Suprapubic skin (tissue), 4 donors: Measurements from ENCODE around the gene WDR27. TPM values are rescaled to one million over a fixed set of nuclear protein-coding genes. Genes with fewer than 3 reads are reported as not detected.

Source experiments
- DNase-seq, 2 donors: peaks; one replicate each; pipeline ENCODE4 v3.0.0-alpha.2; 2019; ENCODE audit warnings: low spot score in 2 of 2
- H3K27ac ChIP-seq: fragments of 200-600 bp; sonication (generic); one replicate; pipeline ENCODE4 v1.5.1; 2019
- H3K27me3 ChIP-seq: fragments of 200-600 bp; sonication (generic); one replicate; pipeline ENCODE4 v1.5.1; 2019
- H3K36me3 ChIP-seq: fragments of 200-600 bp; sonication (generic); one replicate; pipeline ENCODE4 v1.5.1; 2019
- H3K4me1 ChIP-seq: fragments of 200-600 bp; sonication (generic); one replicate; pipeline ENCODE4 v1.5.1; 2019
- H3K4me3 ChIP-seq: fragments of 200-600 bp; sonication (generic); one replicate; pipeline ENCODE4 v1.5.1; 2019; ENCODE audit warnings: mild to moderate bottlenecking
- H3K9me3 ChIP-seq: fragments of 200-600 bp; sonication (generic); one replicate; pipeline ENCODE4 v1.5.1; 2019
- CTCF ChIP-seq, 2 donors: fragments of 200-600 bp in 1 of 2; fragments of 450-650 bp in 1 of 2; sonication (generic) in 1 of 2; IDR thresholded peaks; one replicate each; pipeline ENCODE4 v1.5.1; 2016 to 2019; ENCODE audit warnings: antibody characterized with exemption in 2 of 2, mild to moderate bottlenecking in 1 of 2, moderate library complexity in 1 of 2
- EP300 ChIP-seq: sonication (generic); formaldehyde crosslinking; IDR thresholded peaks from one replicate; pipeline ENCODE4 v1.6.1; 2017; ENCODE audit warnings: antibody characterized with exemption
- POLR2A ChIP-seq, 2 donors: fragments of 450-650 bp; IDR thresholded peaks; one replicate each; pipeline ENCODE4 v1.6.1; 2017; ENCODE audit warnings: antibody characterized with exemption in 2 of 2, mild to moderate bottlenecking in 2 of 2, moderate library complexity in 2 of 2
- POLR2AphosphoS5 ChIP-seq, 3 donors: sonication (generic); formaldehyde crosslinking; IDR thresholded peaks; one replicate each; pipeline ENCODE4 v1.6.1; 2017; ENCODE audit warnings: antibody characterized with exemption in 3 of 3
- WGBS: methylation state at CpG from one replicate; pipeline ENCODE4 v1.1.5; 2018; 5-methylcytosine and 5-hydroxymethylcytosine counted together
- total RNA-seq, 4 donors: library from RNA; depleted of rRNA; stranded (reverse); fragments of >200 nt; gene quantifications; one replicate each; pipeline ENCODE4 v1.1.0, GENCODE V29; 2016

The WDR27 gene
- total RNA-seq, 4 donors from 2014 or later: 17.3 to 59.4 (median 26.6) TPM

GRCh38 chr6:169502445-169502844 is 199.4 kb downstream of the WDR27 start:
- WGBS: 93% methylated on average over 22 of the region's 22 CpGs
- TF ChIP-seq POLR2A (IDR thresholded peaks at IDR 0.05) (no peak), EP300 (no peak), CTCF (IDR thresholded peaks at IDR 0.05) (no peak), POLR2AphosphoS5 (IDR thresholded peaks at IDR 0.05) (no peak)
- H3K4me1 ChIP-seq: no peaks in the 10 kb centered on the region
- no peak overlapping the region for H3K27ac ChIP-seq
- no peak overlapping the region for H3K4me3 ChIP-seq
- no peak for DNase-seq
- H3K9me3 ChIP-seq: no peaks in the 10 kb centered on the region
- no peaks in the 10 kb centered on the region for H3K36me3 ChIP-seq
- no peaks in the 10 kb centered on the region for H3K27me3 ChIP-seq

- Histone ChIP-seq H3K27me3 (no peaks in the 10 kb centered on the region), H3K4me3 (no peak overlapping the region), H3K4me1 (no peaks in the 10 kb centered on the region), H3K27ac (no peak overlapping the region), H3K36me3 (no peaks in the 10 kb centered on the region), H3K9me3 (no peaks in the 10 kb centered on the region)
- no peak for DNase-seq
- WGBS: 97% methylated on average over 15 of the region's 32 CpGs
- TF ChIP-seq EP300 (no peak), POLR2A (IDR thresholded peaks at IDR 0.05) (no peak)
Observed at GRCh38 chr6:169501777-169502313, 200.0 kb downstream of the WDR27 start.

GRCh38 chr6:169501128-169501527 is 200.7 kb downstream of the WDR27 start:
- TF ChIP-seq CTCF (IDR thresholded peaks at IDR 0.05) (no peak), POLR2A (IDR thresholded peaks at IDR 0.05) (no peak), POLR2AphosphoS5 (IDR thresholded peaks at IDR 0.05) (no peak), EP300 (no peak)
- H3K4me1 ChIP-seq: no peaks in the 10 kb centered on the region
- no peaks in the 10 kb centered on the region for H3K36me3 ChIP-seq
- 97% methylated on average over 11 of the region's 11 CpGs for WGBS
- no peaks in the 10 kb centered on the region for H3K27me3 ChIP-seq
- no peak overlapping the region for H3K27ac ChIP-seq
- H3K9me3 ChIP-seq: peaks cover 1% of the 10 kb centered on the region
- no peak overlapping the region for H3K4me3 ChIP-seq
- DNase-seq: no peak

- Histone ChIP-seq H3K4me1 (no peaks in the 10 kb centered on the region), H3K27ac (no peak overlapping the region), H3K36me3 (no peaks in the 10 kb centered on the region), H3K27me3 (no peaks in the 10 kb centered on the region), H3K4me3 (no peak overlapping the region), H3K9me3 (peaks cover 5% of the 10 kb centered on the region)
- 97% methylated on average over 15 of the region's 15 CpGs for WGBS
- TF ChIP-seq EP300 (no peak), POLR2A (IDR thresholded peaks at IDR 0.05) (no peak), CTCF (IDR thresholded peaks at IDR 0.05) (no peak), POLR2AphosphoS5 (IDR thresholded peaks at IDR 0.05) (no peak)
- no peak for DNase-seq
Observed at GRCh38 chr6:169500688-169501087, 201.1 kb downstream of the WDR27 start.

GRCh38 chr6:169499848-169500247 is 202.0 kb downstream of the WDR27 start:
- no peaks in the 10 kb centered on the region for H3K27me3 ChIP-seq
- H3K36me3 ChIP-seq: no peaks in the 10 kb centered on the region
- no peak overlapping the region for H3K4me3 ChIP-seq
- WGBS: 76% methylated on average over 5 of the region's 7 CpGs
- peaks cover 5% of the 10 kb centered on the region for H3K9me3 ChIP-seq
- H3K4me1 ChIP-seq: no peaks in the 10 kb centered on the region
- no peak overlapping the region for H3K27ac ChIP-seq
- DNase-seq: no peak
- TF ChIP-seq EP300 (no peak), POLR2A (IDR thresholded peaks at IDR 0.05) (no peak), POLR2AphosphoS5 (IDR thresholded peaks at IDR 0.05) (no peak)

GRCh38 chr6:169498916-169499513 is 202.8 kb downstream of the WDR27 start:
- peaks cover 5% of the 10 kb centered on the region for H3K9me3 ChIP-seq
- 73% methylated on average over 10 of the region's 15 CpGs for WGBS
- H3K27me3 ChIP-seq: no peaks in the 10 kb centered on the region
- TF ChIP-seq EP300 (no peak), CTCF (IDR thresholded peaks at IDR 0.05) (no peak), POLR2A (IDR thresholded peaks at IDR 0.05) (no peak), POLR2AphosphoS5 (IDR thresholded peaks at IDR 0.05) (no peak)
- no peaks in the 10 kb centered on the region for H3K36me3 ChIP-seq
- H3K4me1 ChIP-seq: no peaks in the 10 kb centered on the region
- no peak for DNase-seq
- H3K4me3 ChIP-seq: no peak overlapping the region
- no peak overlapping the region for H3K27ac ChIP-seq
